CD4-positive, CD25-positive, alpha-beta regulatory T cell (primary cell): ENCODE results near the gene NEFH. TPM values are rescaled to one million over a fixed set of nuclear protein-coding genes. Genes with fewer than 3 reads are reported as not detected.

Source experiments
- ATAC-seq, 2 donors: fragments of 150-1000 bp; cut with Tn5 transposase; one replicate each; pipeline ENCODE4 v1.10.0; 2021; ENCODE audit warnings: low read depth in 2 of 2, moderate number of reproducible peaks in 2 of 2, moderate library complexity in 1 of 2
- DNase-seq, 3 donors: peaks; one replicate each; pipeline versions ENCODE4 v3.0.0 to v3.0.0-alpha.2; 2012 to 2022; ENCODE audit warnings: mixed read lengths in 1 of 3
- H3K27ac ChIP-seq: one replicate; pipeline ENCODE4 v1.7.0; 2013; ENCODE audit warnings: mild to moderate bottlenecking, low read length; ENCODE audit not compliant: insufficient read depth, poor library complexity, severe bottlenecking
- H3K27me3 ChIP-seq: one replicate; pipeline ENCODE4 v1.7.0; 2013; ENCODE audit warnings: low read length; ENCODE audit not compliant: control insufficient read depth, insufficient read depth
- H3K36me3 ChIP-seq: one replicate; pipeline ENCODE4 v1.7.0; 2013; ENCODE audit warnings: mild to moderate bottlenecking, low read length, moderate library complexity; ENCODE audit not compliant: control insufficient read depth, insufficient read depth
- H3K4me1 ChIP-seq: 2 replicates; pipeline ENCODE4 v1.7.0; 2013; ENCODE audit warnings: mild to moderate bottlenecking, low read length; ENCODE audit not compliant: insufficient read depth, control insufficient read depth, poor library complexity, severe bottlenecking
- H3K4me3 ChIP-seq: one replicate; pipeline ENCODE4 v1.7.0; 2013; ENCODE audit warnings: low read depth, mild to moderate bottlenecking, low read length, moderate library complexity
- H3K9me3 ChIP-seq, 2 experiments: 1 replicate in 1 of 2; 2 replicates in 1 of 2; pipeline ENCODE4 v1.7.0; 2013; ENCODE audit warnings: low read length in 2 of 2, mild to moderate bottlenecking in 1 of 2, moderate library complexity in 1 of 2; ENCODE audit not compliant: control insufficient read depth in 2 of 2
- H3K27ac Mint-ChIP-seq, 3 donors: one replicate each; pipeline ENCODE4 v1.8.0; 2020 to 2022; ENCODE audit warnings: mild to moderate bottlenecking in 3 of 3, mixed read lengths in 3 of 3, moderate library complexity in 2 of 3
- H3K27me3 Mint-ChIP-seq: one replicate; pipeline ENCODE4 v1.8.0; 2022; ENCODE audit warnings: mild to moderate bottlenecking, mixed read lengths
- H3K36me3 Mint-ChIP-seq: one replicate; pipeline ENCODE4 v1.8.0; 2020; ENCODE audit warnings: mixed read lengths
- H3K4me1 Mint-ChIP-seq, 4 donors: one replicate each; pipeline ENCODE4 v1.8.0; 2020 to 2022; ENCODE audit warnings: mixed read lengths in 4 of 4, mild to moderate bottlenecking in 1 of 4
- H3K4me3 Mint-ChIP-seq, 4 donors: one replicate each; pipeline ENCODE4 v1.8.0; 2020 to 2022; ENCODE audit warnings: mild to moderate bottlenecking in 4 of 4, mixed read lengths in 4 of 4, moderate library complexity in 3 of 4
- H3K9me3 Mint-ChIP-seq, 7 donors: one replicate each; pipeline ENCODE4 v1.8.0; 2020 to 2022; ENCODE audit warnings: mixed read lengths in 7 of 7, mild to moderate bottlenecking in 3 of 7, moderate library complexity in 2 of 7
- polyA plus RNA-seq, 4 donors: library from polyadenylated mRNA; unstranded; fragments of 300-500 nt; fragmentation: Illumina TruSeq; gene quantifications; one replicate each; pipeline ENCODE4 v1.2.3, GENCODE V29; 2021
- total RNA-seq: library from RNA; stranded (reverse); gene quantifications from one replicate; pipeline ENCODE4 v1.2.3, GENCODE V29; 2022

NEFH gene
- total and polyA plus RNA-seq, 5 donors from 2014 or later: 0.08 to 0.49 (median 0.30) TPM

DNA sequence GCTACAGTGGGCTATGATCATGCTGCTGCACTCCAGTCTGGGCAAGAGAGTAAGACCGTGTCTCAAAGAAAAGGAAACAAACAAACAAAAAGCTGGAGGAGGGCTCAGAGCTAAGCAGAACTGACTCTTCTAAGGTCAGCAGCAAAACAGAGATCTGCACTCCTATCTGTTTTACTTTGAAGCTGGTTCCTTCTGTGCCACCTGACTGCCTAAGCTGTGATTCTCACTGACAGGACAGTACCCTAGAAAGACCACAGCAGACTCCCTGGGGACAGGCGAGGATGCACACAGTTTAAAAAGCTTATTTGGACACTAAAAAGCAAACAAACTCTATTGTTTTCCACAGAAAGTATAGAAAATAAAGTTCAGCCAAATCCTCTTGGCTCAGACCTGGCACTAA lies 30.5 kb downstream of the NEFH start:
- peaks cover 73% of the 10 kb centered on the region for H3K36me3 ChIP-seq

DNA sequence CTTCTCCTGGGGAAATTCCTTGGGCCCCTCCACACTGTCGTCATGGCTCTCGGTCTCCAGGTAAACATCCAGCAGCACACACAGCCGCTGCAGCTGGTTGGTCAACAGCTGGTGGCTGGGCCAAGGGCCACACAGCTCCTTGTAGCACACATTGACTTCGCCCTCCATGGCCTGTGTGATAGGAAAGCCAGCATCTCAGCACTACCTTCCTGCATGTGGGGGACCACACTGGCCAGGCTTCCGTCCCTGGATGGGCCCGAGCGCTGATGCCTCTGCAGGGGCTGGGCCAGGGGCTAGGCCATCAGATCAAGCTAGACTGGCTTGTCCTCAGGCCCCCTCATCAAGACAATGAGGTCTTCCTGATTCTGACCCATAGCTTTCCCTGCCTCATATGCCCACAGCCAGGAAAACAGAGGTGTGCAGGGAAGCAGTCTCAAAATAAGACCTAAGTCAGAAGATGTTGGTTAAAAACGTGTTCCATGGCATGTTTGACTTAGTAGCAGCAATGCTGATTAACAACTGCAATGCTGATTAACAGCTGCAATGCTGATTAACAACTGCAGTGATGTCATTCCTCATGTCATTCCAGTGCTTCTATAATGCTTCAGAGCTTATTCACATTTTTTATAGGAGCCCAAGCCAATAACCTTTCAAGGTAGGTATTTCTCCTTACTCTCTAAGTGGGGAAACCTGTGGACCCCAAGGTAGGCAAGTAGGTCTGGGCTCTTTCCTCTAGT lies 31.3 kb downstream of the NEFH start:
- Mint-ChIP-seq H3K27me3 (no peaks in the 10 kb centered on the region), H3K4me3 (no peak overlapping the region), H3K36me3 (peaks cover 43% of the 10 kb centered on the region), H3K9me3 (no peaks in the 10 kb centered on the region), H3K27ac (no peak overlapping the region), H3K4me1 (no peaks in the 10 kb centered on the region)
- ATAC-seq (no peak), DNase-seq (no peak)
- Histone ChIP-seq H3K4me3 (no peak overlapping the region), H3K36me3 (peaks cover 76% of the 10 kb centered on the region), H3K4me1 (no peaks in the 10 kb centered on the region), H3K9me3 (no peaks in the 10 kb centered on the region), H3K27me3 (no peaks in the 10 kb centered on the region), H3K27ac (no peak overlapping the region)

More for the DNA sequence above, 30.5 kb downstream of the NEFH start:
- Histone ChIP-seq H3K27me3 (no peaks in the 10 kb centered on the region), H3K27ac (no peak overlapping the region), H3K4me3 (no peak overlapping the region), H3K4me1 (no peaks in the 10 kb centered on the region), H3K9me3 (no peaks in the 10 kb centered on the region)
- DNase-seq (no peak), ATAC-seq (no peak)
- no peak overlapping the region for H3K4me3 Mint-ChIP-seq
- H3K9me3 Mint-ChIP-seq: no peaks in the 10 kb centered on the region
- H3K27ac Mint-ChIP-seq: peak overlapping the region in 1 of 3 donors; percentile 58
- no peaks in the 10 kb centered on the region for H3K27me3 Mint-ChIP-seq
- no peaks in the 10 kb centered on the region for H3K4me1 Mint-ChIP-seq
- peaks cover 39% of the 10 kb centered on the region for H3K36me3 Mint-ChIP-seq

DNA sequence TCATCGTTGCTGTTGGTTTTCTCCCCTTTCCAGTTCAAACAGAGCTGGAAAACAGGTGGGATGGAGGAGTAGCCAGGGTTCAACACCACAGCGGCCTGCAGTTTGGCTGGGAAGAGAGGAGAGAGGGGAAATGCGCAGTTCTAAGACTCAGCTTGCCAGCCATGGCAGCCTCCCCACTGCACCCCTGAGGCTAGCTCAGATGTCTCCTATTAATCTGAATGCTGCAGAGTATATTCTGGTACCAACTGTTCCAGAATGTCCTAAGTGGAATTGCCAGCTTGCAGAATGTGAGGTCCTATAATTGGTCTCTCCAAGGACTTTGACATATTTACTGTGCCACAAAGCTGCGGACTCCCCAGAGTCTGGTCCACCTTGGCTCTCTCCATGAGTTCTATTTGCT lies 32.0 kb downstream of the NEFH start:
- Histone ChIP-seq H3K27me3 (no peaks in the 10 kb centered on the region), H3K27ac (no peak overlapping the region), H3K9me3 (no peaks in the 10 kb centered on the region), H3K36me3 (peaks cover 76% of the 10 kb centered on the region), H3K4me1 (no peaks in the 10 kb centered on the region), H3K4me3 (no peak overlapping the region)
- H3K4me1 Mint-ChIP-seq: no peaks in the 10 kb centered on the region
- ATAC-seq (no peak), DNase-seq (no peak)
- H3K4me3 Mint-ChIP-seq: no peak overlapping the region
- H3K27ac Mint-ChIP-seq: no peak overlapping the region
- peaks cover 44% of the 10 kb centered on the region for H3K36me3 Mint-ChIP-seq
- no peaks in the 10 kb centered on the region for H3K27me3 Mint-ChIP-seq
- H3K9me3 Mint-ChIP-seq: no peaks in the 10 kb centered on the region

DNA sequence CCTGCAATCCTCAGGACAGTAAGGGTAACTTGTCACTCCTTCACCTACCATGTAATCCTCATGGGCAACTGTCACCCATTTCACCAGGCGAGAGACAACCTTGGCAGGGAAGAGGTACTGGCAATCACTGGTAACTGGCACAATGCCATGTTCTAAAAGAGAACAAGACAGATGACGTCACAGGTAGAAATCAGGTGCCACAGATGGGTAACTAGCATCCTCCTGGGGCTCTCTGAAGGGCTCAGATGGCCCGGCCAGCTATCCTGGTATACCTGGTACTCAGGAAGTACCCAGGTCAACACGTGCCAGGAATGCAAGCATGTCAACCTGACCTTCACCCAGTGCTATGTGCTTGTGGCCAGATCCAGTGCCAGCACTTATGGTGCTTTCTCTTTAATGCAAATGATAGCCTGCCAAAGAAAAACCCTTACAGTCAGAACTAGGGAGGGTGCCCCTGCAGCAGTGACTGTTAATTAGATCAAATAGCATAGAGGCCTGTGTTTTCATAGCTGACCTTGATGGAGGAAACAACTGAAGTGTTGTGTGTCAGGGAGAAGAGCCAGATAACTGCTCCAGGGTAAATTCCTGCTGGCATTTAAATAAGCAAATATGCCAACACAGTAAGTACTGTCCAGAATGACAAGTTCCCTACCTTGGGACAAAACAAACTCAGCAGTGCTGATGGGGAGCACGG lies 37.3 kb downstream of the NEFH start:
- H3K27ac Mint-ChIP-seq: peak overlapping the region in 1 of 3 donors; percentile 8
- H3K4me1 Mint-ChIP-seq: no peaks in the 10 kb centered on the region
- no peaks in the 10 kb centered on the region for H3K9me3 Mint-ChIP-seq
- Histone ChIP-seq H3K9me3 (no peaks in the 10 kb centered on the region), H3K4me3 (no peak overlapping the region), H3K4me1 (no peaks in the 10 kb centered on the region), H3K36me3 (peaks cover 72% of the 10 kb centered on the region), H3K27me3 (no peaks in the 10 kb centered on the region), H3K27ac (no peak overlapping the region)
- DNase-seq (no peak), ATAC-seq (no peak)
- no peaks in the 10 kb centered on the region for H3K27me3 Mint-ChIP-seq
- H3K36me3 Mint-ChIP-seq: peaks cover 45% of the 10 kb centered on the region
- H3K4me3 Mint-ChIP-seq: no peak overlapping the region

DNA sequence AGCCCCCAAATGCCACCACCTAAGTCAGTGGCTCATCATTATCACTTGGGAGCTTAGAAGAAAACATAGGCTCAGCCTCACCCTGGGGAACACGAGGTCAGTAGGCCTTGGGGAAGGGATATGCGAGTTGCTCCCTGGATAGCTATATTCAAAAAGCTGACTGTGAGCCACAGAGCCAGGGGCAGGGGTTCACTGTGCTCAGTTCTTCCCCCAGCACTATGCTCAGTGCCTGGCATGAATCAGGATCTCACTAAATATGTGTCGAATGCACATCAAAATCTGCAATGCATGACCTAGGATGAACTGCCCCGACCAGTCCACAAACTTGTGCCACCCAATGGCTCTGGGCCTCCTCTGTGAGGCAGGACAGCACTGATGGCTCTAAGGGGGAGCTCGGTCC lies 38.4 kb downstream of the NEFH start:
- Histone ChIP-seq H3K9me3 (no peaks in the 10 kb centered on the region), H3K4me3 (no peak overlapping the region), H3K27me3 (no peaks in the 10 kb centered on the region), H3K36me3 (peaks cover 70% of the 10 kb centered on the region), H3K27ac (no peak overlapping the region), H3K4me1 (no peaks in the 10 kb centered on the region)
- no peak for DNase-seq
- ATAC-seq: no peak
- no peaks in the 10 kb centered on the region for H3K27me3 Mint-ChIP-seq
- no peaks in the 10 kb centered on the region for H3K9me3 Mint-ChIP-seq
- H3K4me1 Mint-ChIP-seq: no peaks in the 10 kb centered on the region
- H3K27ac Mint-ChIP-seq: peak overlapping the region in 1 of 3 donors; percentile 56
- no peak overlapping the region for H3K4me3 Mint-ChIP-seq
- H3K36me3 Mint-ChIP-seq: peaks cover 48% of the 10 kb centered on the region

DNA sequence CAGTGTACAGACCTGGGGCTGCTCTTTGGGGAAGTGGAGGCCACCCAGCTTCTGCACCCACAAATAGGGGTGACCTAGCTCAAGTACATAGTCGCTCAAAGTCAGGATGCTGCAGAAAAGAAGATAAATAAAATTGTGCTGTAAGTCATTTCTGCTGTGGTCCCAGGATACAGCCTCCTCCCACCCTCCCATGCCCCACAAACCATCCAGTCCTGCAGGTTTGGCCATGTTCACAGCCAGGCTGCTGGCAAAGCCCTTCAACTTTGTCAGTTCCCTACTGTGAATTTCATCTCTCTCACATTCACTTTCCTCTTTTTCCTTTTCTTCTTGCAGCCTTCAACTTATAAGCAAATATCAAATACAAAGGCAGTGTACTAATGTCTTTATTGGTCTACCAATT lies 40.0 kb downstream of the NEFH start:
- no peaks in the 10 kb centered on the region for H3K4me1 Mint-ChIP-seq
- DNase-seq (no peak), ATAC-seq (no peak)
- no peaks in the 10 kb centered on the region for H3K9me3 Mint-ChIP-seq
- no peaks in the 10 kb centered on the region for H3K9me3 ChIP-seq
- H3K27me3 Mint-ChIP-seq: no peaks in the 10 kb centered on the region
- H3K4me3 ChIP-seq: no peak overlapping the region
- H3K36me3 ChIP-seq: peaks cover 85% of the 10 kb centered on the region
- H3K27ac Mint-ChIP-seq: no peak overlapping the region
- no peaks in the 10 kb centered on the region for H3K4me1 ChIP-seq
- no peak overlapping the region for H3K4me3 Mint-ChIP-seq
- H3K36me3 Mint-ChIP-seq: peaks cover 55% of the 10 kb centered on the region
- H3K27ac ChIP-seq: no peak overlapping the region
- no peaks in the 10 kb centered on the region for H3K27me3 ChIP-seq

DNA sequence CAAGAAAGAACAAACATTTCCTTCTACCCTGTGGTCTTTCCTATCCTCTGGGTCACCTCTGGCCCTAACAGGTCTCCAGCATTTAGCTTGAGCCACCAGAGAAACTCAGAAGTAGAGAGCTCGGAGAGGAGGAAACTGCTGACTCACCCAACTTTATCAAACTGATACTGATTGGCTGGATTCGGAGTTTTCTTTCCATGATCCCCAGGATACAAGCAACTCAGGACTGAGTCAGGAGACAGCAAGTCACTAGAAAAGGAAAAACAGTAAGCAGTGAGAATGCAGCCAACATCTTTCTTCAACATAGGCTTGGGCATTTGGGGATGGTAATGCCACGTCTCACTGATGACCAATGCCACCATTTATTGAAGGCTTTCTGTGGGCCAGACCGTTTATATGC lies 40.8 kb downstream of the NEFH start:
- Histone ChIP-seq H3K36me3 (peaks cover 86% of the 10 kb centered on the region), H3K27ac (no peak overlapping the region), H3K27me3 (no peaks in the 10 kb centered on the region), H3K9me3 (no peaks in the 10 kb centered on the region), H3K4me1 (no peaks in the 10 kb centered on the region), H3K4me3 (no peak overlapping the region)
- DNase-seq (no peak), ATAC-seq (no peak)
- H3K4me3 Mint-ChIP-seq: no peak overlapping the region
- peaks cover 55% of the 10 kb centered on the region for H3K36me3 Mint-ChIP-seq
- H3K9me3 Mint-ChIP-seq: no peaks in the 10 kb centered on the region
- H3K4me1 Mint-ChIP-seq: no peaks in the 10 kb centered on the region
- H3K27me3 Mint-ChIP-seq: no peaks in the 10 kb centered on the region
- peak overlapping the region; percentile 36 to 79 (median 52) for H3K27ac Mint-ChIP-seq

DNA sequence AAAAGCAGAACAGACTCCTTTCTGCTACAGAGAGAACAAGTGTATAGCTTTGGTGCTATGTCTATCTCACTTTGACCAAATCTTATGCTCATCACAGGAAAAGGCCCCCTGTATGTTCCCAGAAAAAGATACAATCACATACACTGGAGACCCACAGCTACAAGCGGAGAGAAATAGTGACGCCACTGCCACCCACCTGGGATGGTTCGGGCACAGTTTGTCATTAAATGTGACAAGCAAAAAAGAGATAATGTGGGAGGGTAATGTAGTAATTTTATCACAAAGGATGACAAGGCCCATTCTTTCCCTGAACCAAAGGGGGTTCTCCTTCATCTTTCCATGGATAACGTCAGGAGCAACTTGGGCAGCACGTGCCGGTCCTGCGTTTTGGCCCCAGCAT lies 41.5 kb downstream of the NEFH start:
- Histone ChIP-seq H3K27ac (no peak overlapping the region), H3K27me3 (no peaks in the 10 kb centered on the region), H3K9me3 (no peaks in the 10 kb centered on the region), H3K4me3 (no peak overlapping the region), H3K36me3 (peaks cover 84% of the 10 kb centered on the region), H3K4me1 (no peaks in the 10 kb centered on the region)
- no peak for DNase-seq
- Mint-ChIP-seq H3K36me3 (peaks cover 50% of the 10 kb centered on the region), H3K9me3 (no peaks in the 10 kb centered on the region), H3K4me3 (no peak overlapping the region), H3K4me1 (no peaks in the 10 kb centered on the region), H3K27me3 (no peaks in the 10 kb centered on the region), H3K27ac (no peak overlapping the region)
- ATAC-seq: no peak
